HG02642 (cell line): ENCODE data around the gene IZUMO4.

Experiments used
- ATAC-seq: cut with Tn5 transposase; IDR thresholded peaks from one replicate; pipeline ENCODE4 v1.9.1; 2021; ENCODE audit warnings: mild to moderate bottlenecking; ENCODE audit not compliant: unreplicated experiment, poor library complexity

The IZUMO4 gene

GRCh38 chr19:2096480-2097202 lies at the start of gene IZUMO4:
Gene IZUMO4, plus strand, starts transcription at chr19:2096915. Its CDS starts 31 bp downstream, at chr19:2096946.
- peak; percentile 71 for ATAC-seq

DNA sequence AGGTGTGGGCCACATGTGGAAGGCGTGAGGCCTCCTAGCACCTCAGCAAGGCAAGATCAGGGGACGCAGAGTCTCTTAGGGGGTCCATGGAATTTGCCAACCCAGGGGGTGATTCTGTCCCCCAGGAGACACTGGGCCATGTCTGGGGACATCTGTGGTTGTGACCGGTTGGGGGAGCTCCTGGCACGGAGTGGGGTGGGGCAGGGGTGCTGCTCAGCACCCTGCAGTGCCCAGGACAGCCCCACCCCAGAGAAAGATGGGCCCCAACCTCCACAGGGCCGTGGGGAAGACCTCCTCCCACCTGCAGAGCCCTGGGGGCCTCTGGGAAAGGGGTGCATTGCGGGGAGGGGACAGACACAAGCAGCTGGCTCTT lies 49.7 kb upstream of the IZUMO4 start:
- no peak for ATAC-seq

- no peak for ATAC-seq
Observed at GRCh38 chr19:2047449-2048103, 49.1 kb upstream of the IZUMO4 start.

DNA sequence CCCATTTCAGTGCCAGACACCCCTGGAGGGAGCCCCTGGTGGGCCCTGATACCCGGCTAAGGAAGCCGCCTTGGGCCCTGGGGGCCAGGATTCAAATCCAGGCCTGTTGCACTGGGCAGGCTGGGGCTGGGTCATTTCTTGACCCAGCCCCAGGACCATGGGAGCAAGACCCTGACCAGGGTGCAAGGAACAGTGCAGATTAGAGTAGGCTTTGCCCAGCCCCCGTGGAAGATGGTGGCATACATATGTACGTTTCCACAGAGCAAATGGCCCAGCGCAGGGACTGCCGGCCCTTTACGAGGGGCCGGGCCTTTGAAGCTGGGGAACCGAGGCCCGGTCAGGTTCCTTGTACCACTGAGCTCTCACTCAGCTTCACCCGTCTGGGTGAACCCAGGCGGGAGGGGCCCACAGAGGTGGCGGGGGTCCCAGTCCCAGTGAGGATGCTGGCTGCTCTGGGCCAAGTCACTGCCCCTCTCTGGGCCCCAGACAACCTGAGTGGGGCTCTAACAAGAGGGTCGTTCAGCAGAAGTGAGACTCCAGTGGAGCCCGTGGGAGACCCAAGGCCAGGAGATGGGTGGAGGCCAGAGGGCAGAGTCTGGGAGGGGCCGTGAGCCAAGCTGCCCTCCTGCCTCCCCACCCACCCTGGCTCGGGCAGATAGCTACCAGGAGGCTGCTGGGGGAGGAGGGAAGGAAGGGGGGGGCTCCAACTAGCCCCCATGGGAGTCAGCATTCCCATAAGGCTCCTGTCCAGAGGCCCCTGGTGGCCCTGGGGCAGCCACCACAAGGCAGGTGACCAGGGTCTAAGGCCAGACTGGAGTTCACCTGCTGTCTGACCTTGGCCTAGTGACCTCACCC lies 48.4 kb upstream of the IZUMO4 start:
- no peak for ATAC-seq

DNA sequence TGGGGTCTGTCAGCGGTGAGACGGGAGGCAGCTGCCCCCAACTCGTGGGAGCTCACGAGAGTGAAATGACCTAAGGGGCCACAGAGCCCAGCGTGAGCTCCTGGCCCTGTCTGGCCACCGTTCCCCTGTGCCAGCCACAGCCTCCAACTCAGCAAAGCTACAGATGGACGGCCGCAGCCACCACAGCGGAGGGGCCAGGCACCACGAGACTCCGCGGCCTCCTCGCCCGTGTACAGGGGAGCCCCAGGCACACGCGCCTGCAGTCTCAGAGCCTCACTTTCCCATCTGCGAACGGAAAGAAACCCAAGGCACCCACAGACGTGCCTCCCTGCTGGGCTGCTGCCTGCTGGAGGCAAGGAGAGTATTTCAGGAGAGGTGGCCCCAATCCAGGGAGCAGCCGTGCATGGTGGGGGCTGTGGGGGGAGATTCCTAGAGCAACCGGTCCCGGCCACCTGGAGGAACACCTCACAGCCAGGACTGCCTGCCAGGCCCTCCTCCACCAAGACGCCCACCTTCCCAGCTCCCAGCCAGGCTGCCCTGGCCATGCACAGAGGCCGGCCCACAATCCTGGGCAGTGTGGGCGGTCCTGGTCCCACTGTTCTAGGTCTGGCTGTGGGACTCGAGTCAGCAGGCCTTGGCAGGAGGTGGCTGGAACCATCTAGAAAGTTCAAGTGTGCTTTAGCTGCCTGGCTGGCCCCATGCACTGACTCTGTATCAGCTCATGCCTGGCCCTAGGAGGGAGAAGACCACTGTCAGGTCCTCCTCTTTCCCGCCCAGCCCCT lies 47.6 kb upstream of the IZUMO4 start:
- no peak for ATAC-seq

DNA sequence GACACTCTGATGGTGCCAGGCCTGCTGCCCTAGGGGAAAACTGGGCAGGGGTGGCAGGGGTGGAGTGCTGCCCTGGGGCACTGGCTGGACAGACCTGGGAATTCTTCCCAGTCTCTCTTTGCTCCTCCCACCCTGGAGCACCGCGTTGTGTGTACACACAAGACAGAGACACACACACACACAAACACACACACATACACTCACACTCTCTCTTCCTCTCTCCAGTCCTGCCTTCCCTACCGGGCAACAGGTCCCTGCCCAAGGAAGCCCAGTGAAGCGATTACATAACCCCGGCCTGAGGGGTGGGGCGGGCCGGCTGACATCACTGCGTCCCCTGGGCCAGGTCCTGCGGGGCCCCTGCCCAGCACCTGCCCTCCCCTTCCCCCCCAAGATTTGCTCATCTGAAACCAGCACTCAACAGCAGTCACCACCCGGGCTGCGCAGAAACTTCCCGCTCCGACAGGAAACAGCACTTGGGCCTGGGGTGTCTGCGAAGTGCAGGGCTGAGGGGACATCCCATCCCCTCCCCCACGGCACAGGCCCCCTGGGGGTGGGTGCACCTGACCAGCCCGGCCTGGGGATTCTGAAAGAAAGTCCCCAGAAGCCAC lies 46.9 kb upstream of the IZUMO4 start:
- peak; percentile 6 for ATAC-seq

GRCh38 chr19:2050349-2050990 lies 46.2 kb upstream of the IZUMO4 start:
- ATAC-seq = peak; percentile 4

DNA sequence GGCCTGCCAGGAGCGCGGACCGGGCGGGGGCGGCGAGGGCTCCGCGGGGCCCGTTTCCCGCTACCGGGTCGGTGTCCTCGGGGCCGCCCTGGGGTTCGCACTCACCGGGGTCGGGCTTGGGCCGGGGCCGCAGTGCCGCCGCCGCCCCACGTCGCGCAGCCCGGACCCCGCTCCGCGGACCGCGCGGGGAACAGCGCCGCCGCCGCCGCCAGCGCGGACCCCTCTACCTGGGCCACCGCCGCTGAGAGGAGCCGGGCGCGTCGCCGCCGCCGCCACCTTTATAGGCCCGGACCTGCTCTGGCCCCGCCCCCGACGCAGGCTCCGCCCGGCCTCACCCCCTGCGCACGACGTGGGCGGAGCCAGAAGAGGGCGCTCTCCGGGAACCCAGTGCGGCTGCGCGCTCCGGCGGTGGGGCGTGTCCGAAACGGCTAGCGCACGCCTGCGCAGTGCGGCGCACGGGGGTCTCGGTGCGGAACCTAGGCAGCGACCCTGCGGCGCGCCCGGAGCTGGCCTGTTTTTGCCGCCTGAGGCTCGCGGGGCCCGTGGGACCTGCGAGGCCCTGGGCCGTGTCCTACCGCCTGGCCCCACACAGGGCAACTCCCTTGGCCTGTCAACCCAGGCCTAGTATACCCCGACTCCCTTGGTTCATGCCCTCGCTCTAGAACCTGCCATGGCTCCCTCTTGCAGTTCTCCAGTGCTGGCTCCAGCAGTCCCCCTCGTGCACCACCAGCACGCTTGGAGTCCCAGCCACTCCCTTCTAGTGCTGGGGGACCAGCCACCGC lies 45.5 kb upstream of the IZUMO4 start, which contains the start of gene MKNK2:
TSS of gene MKNK2 (minus strand) at position 254 of the 782 bp plus-strand sequence. CDS start 393 bp downstream, outside the sequence.
- peak; percentile 65 for ATAC-seq

- ATAC-seq = no peak
Observed at GRCh38 chr19:2051773-2052704, 44.7 kb upstream of the IZUMO4 start.

- no peak for ATAC-seq
Observed at GRCh38 chr19:2053601-2054389, 42.9 kb upstream of the IZUMO4 start.

- no peak for ATAC-seq
Observed at GRCh38 chr19:2054763-2055162, 42.0 kb upstream of the IZUMO4 start.

DNA sequence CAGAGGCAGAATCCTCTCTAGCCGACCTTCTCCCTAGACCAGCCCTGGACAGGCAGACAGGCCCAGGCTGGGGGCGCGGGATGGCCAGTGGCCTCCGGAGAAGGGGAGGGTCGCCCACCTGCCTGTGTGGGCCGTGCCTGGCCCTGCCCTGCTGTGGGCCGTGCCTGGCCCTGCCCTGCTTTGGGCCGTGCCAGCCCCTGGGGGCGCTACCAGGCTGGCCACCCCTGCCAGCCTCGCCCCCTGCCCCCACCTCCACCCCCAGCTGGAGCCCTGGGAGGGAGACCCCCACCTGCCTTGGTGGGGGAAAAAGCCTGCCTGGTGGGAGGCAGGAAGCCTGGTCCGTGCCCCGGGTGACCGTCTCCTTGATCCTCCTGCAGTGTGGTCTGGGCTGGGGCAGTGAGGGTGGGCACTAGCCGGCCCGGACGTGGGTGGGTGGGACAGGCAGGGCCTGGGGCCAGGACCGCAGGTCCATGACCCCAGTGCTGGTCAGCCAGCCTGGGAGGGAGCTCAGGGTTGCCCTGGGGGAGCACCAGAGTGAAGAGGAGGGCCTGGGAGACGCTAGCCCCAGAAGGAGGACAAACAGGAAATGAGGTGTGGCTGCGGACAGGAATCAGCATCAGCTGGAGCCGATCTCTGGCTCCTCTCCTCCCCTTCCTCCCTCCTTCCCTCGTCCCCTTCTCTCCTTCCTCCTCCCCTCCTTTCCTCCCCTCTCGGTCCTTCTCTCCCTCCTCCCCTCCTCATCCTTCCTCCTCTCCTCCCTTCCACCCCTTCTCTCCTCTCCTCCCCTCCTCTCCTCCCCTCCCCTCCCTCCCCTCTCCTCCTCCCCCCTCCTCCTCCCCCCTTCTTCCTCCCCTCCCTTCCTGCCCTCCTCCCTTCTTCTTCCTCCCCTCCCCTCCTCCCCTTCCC lies 40.5 kb upstream of the IZUMO4 start:
- no peak for ATAC-seq

DNA sequence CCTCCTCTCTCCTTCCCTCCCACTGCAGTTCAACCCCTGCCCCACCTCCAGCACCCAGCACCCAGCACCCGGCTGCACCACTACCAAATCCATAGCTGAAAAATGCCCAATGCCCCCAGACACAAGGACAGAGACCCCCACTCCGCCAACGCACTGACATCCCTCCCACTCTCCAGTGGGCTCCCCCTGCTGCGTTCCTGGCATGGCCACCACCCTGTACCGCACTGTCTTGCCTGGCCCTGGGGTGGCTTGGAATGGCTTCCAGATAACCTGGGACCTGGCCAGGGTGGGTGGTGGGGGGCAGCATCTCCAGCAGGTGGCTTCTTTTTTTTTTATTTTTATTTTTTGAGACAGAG lies 39.9 kb upstream of the IZUMO4 start:
- ATAC-seq = no peak

GRCh38 chr19:2057484-2058469 lies 38.9 kb upstream of the IZUMO4 start:
- ATAC-seq = no peak
